SK-N-MC (cell line): ENCODE data around the gene AMH.
A peak's percentile ranks its signal among the peaks of the same experiment; 100 is the strongest.
"Not testable (repeated sequence)": the region's sequence is repeated elsewhere in the genome, so short reads cannot be mapped to it uniquely, and the experiment has no call there.

Source experiments
- DNase-seq: peaks from one replicate; pipeline ENCODE4 v3.0.0-alpha.2; 2011; ENCODE audit warnings: low read depth, low spot score
- H3K27ac ChIP-seq: fragments of 200-600 bp; sonication (generic); 2 replicates; pipeline ENCODE4 v1.5.1; 2016; ENCODE audit warnings: mixed run types
- H3K36me3 ChIP-seq: fragments of 200-600 bp; sonication (generic); 2 replicates; pipeline ENCODE4 v1.6.1; 2017; ENCODE audit warnings: antibody characterized with exemption, low read length, mixed read lengths; ENCODE audit not compliant: insufficient read depth
- H3K4me3 ChIP-seq: fragments of 200-600 bp; sonication (generic); 2 replicates; pipeline ENCODE4 v1.5.1; 2016
- H3K9ac ChIP-seq: fragments of 200-600 bp; sonication (generic); 2 replicates; pipeline ENCODE4 v1.8.0; 2017; ENCODE audit warnings: mixed run types, mixed read lengths; ENCODE audit not compliant: insufficient read length
- H3K9me3 ChIP-seq: fragments of 200-600 bp; sonication (generic); 2 replicates; pipeline ENCODE4 v1.6.1; 2017; ENCODE audit warnings: low read depth, mild to moderate bottlenecking, antibody characterized with exemption, low read length, moderate library complexity, mixed read lengths
- EZH2 ChIP-seq: fragments of 200-600 bp; sonication (generic); IDR thresholded peaks from one replicate; pipeline ENCODE4 v1.6.1; 2017; ENCODE audit warnings: antibody characterized with exemption
- FOXP2 ChIP-seq: optimal IDR thresholded peaks from 2 replicates; pipeline ENCODE3; 2011; ENCODE audit warnings: mild to moderate bottlenecking, moderate library complexity; ENCODE audit not compliant: insufficient read depth; ENCODE audit errors: extremely low read length, control extremely low read depth
- POLR2AphosphoS5 ChIP-seq: IDR thresholded peaks from 2 replicates; pipeline ENCODE4 v1.6.1; 2012; ENCODE audit warnings: mild to moderate bottlenecking, low read depth, low read length, borderline replicate concordance

Gene AMH

DNA sequence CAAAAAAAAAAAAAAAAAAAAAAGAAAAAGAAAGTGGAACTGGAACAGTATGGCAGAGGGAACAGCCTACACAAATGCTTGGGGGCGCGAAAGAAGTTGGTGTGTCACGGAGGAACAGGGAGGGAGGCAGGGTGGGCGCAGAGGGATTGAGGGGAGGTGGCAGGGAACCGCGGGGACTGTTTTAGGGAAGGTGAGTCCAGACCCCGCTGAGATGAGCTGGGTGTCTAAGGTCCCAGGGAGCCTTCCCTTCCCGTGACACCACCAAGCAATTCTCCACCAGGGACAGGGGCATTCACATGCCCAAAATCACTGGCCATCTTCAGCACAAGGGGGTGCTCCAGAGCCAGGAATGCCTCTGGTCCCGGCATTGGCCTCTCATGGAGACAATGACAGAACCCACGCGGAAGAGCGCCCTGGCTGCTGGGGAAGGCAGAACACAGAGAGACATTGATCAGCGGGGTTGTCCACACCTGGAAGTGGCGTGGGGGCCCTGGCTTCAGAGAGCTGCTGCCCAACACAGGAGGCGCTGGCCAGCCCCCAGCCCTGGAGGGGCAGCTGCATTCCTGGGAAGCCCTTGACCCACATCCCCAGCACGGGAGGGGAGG, 25.9 kb downstream of the AMH start:
- no peak for DNase-seq
- H3K36me3 ChIP-seq: peaks cover 36% of the 10 kb centered on the region
- no peak overlapping the region for H3K27ac ChIP-seq
- no peak for TF ChIP-seq POLR2AphosphoS5
- no peak for TF ChIP-seq FOXP2
- no peak for TF ChIP-seq EZH2
- H3K4me3 ChIP-seq: no peak overlapping the region
- no peak overlapping the region for H3K9ac ChIP-seq
- H3K9me3 ChIP-seq: no peaks in the 10 kb centered on the region

- Histone ChIP-seq H3K4me3 (no peak overlapping the region), H3K9ac (no peak overlapping the region), H3K27ac (no peak overlapping the region), H3K9me3 (no peaks in the 10 kb centered on the region), H3K36me3 (peaks cover 36% of the 10 kb centered on the region)
- TF ChIP-seq FOXP2: no peak
- no peak for TF ChIP-seq POLR2AphosphoS5
- TF ChIP-seq EZH2: no peak
- no peak for DNase-seq
Observed at GRCh38 chr19:2275588-2276428, 26.7 kb downstream of the AMH start.

GRCh38 chr19:2276429-2276986, 27.4 kb downstream of the AMH start:
- H3K9me3 ChIP-seq: no peaks in the 10 kb centered on the region
- no peak overlapping the region for H3K9ac ChIP-seq
- DNase-seq: no peak
- H3K4me3 ChIP-seq: no peak overlapping the region
- H3K27ac ChIP-seq: no peak overlapping the region
- peaks cover 29% of the 10 kb centered on the region for H3K36me3 ChIP-seq
- TF ChIP-seq FOXP2: no peak
- no peak for TF ChIP-seq EZH2
- no peak for TF ChIP-seq POLR2AphosphoS5

DNA sequence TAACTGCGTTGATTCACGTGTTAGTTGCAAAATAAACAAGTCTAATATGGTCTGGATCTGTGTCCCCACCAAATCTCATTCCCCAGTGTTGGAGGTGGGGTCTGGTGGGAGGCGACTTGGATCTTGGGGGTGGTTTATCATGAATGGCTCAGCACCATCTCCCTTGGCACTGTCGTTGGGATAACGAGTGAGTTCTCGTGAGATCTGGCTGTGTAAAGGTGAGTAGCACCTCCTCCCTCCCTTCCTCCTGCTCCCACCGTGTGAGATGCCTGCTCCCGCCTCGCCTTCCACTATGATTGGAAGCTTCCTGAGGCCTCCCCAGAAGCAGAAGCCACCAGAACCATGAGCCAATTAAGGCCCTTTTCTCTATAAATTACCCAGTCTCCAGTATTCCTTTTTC, 28.0 kb downstream of the AMH start:
- Histone ChIP-seq H3K4me3 (no peak overlapping the region), H3K36me3 (peaks cover 23% of the 10 kb centered on the region), H3K9me3 (no peaks in the 10 kb centered on the region), H3K9ac (no peak overlapping the region), H3K27ac (0 out of 2 replicates have a peak overlapping the region, but pooled peaks have one; percentile 2)
- TF ChIP-seq FOXP2 (no peak), POLR2AphosphoS5 (no peak), EZH2 (no peak)
- no peak for DNase-seq

- no peak for DNase-seq
- H3K27ac ChIP-seq: no peak overlapping the region
- no peak overlapping the region for H3K9ac ChIP-seq
- H3K9me3 ChIP-seq: no peaks in the 10 kb centered on the region
- no peak for TF ChIP-seq FOXP2
- TF ChIP-seq POLR2AphosphoS5: no peak
- no peak for TF ChIP-seq EZH2
- H3K36me3 ChIP-seq: peaks cover 9% of the 10 kb centered on the region; the same call in 1 of the 2 replicates
- no peak overlapping the region for H3K4me3 ChIP-seq
Observed at GRCh38 chr19:2278459-2279158, 29.5 kb downstream of the AMH start.

DNA sequence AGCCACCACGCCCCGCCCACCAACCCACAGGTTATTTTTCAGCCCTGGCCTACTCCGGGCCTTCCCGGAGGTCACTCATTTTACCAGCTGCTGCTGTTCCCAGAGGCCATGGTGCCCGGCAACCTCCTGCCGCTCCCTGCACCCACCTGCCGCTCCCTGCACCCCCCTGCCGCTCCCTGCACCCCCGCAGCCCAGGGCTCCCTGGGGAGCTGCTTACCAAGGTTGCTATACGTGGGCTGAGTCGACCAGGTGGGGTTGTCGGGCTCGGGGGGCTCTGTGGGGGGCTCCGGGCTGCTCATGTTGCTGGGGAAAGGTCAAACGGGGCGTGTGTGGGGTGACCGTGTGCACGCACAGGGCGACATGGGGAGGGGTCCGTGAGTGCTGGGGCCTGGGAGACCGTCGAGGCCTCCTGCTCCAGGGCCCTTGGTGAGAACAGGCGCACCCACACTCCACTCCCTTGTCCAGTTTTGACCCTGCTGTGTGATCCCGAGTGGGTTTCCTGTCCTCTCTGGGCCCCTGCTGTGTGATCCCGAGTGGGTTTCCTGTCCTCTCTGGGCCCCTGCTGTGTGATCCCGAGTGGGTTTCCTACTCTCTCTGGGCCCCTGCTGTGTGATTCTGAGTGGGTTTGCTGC, 31.6 kb downstream of the AMH start:
- Histone ChIP-seq H3K36me3 (no peaks in the 10 kb centered on the region; the same call in 1 of the 2 replicates), H3K4me3 (no peak overlapping the region), H3K27ac (no peak overlapping the region), H3K9ac (no peak overlapping the region), H3K9me3 (no peaks in the 10 kb centered on the region)
- no peak for TF ChIP-seq FOXP2
- TF ChIP-seq POLR2AphosphoS5: no peak
- TF ChIP-seq EZH2: no peak
- DNase-seq: no peak

GRCh38 chr19:2281265-2282061, 32.3 kb downstream of the AMH start:
- not testable (repeated sequence) for H3K9ac ChIP-seq, H3K4me3 ChIP-seq, H3K9me3 ChIP-seq, H3K36me3 ChIP-seq, H3K27ac ChIP-seq, DNase-seq
